IPS DF 19.7 (cell line): ENCODE results near the gene TTC33.
"Not testable (repeated sequence)": the region's sequence is repeated elsewhere in the genome, so short reads cannot be mapped to it uniquely, and the experiment has no call there.

Experiments used
- DNase-seq: peaks from one replicate; pipeline ENCODE4 v3.0.0-alpha.2; 2013; ENCODE audit warnings: low read depth, low spot score

TTC33 gene

GRCh38 chr5:40572391-40572790 is 183.4 kb downstream of the TTC33 start:
- no peak for DNase-seq

GRCh38 chr5:40571729-40572128 is 184.0 kb downstream of the TTC33 start:
- no peak for DNase-seq

GRCh38 chr5:40570408-40571129 is 185.2 kb downstream of the TTC33 start:
- no peak for DNase-seq

GRCh38 chr5:40569546-40570270 is 186.1 kb downstream of the TTC33 start:
- DNase-seq, result no peak

GRCh38 chr5:40568548-40568947 is 187.2 kb downstream of the TTC33 start:
- DNase-seq, result no peak

- DNase-seq, result not testable (repeated sequence)
Observed at GRCh38 chr5:40563173-40563572, 192.6 kb downstream of the TTC33 start.

- DNase-seq, result no peak
Observed at GRCh38 chr5:40560474-40561110, 195.2 kb downstream of the TTC33 start.

- no peak for DNase-seq
Observed at GRCh38 chr5:40559306-40559705, 196.5 kb downstream of the TTC33 start.

- DNase-seq, result no peak
Observed at GRCh38 chr5:40557501-40557900, 198.3 kb downstream of the TTC33 start.

GRCh38 chr5:40556811-40557210 is 198.9 kb downstream of the TTC33 start:
- no peak for DNase-seq

- DNase-seq, result no peak
Observed at GRCh38 chr5:40555886-40556285, 199.9 kb downstream of the TTC33 start.

GRCh38 chr5:40554813-40555212 is 200.9 kb downstream of the TTC33 start:
- no peak for DNase-seq

- DNase-seq, result no peak
Observed at GRCh38 chr5:40554054-40554453, 201.7 kb downstream of the TTC33 start.

GRCh38 chr5:40552981-40553380 is 202.8 kb downstream of the TTC33 start:
- no peak for DNase-seq

- no peak for DNase-seq
Observed at GRCh38 chr5:40551496-40552491, 204.0 kb downstream of the TTC33 start.

- no peak for DNase-seq
Observed at GRCh38 chr5:40550481-40550880, 205.3 kb downstream of the TTC33 start.

- no peak for DNase-seq
Observed at GRCh38 chr5:40549616-40550015, 206.1 kb downstream of the TTC33 start.

- no peak for DNase-seq
Observed at GRCh38 chr5:40547994-40548575, 207.7 kb downstream of the TTC33 start.

- DNase-seq, result no peak
Observed at GRCh38 chr5:40547557-40547956, 208.2 kb downstream of the TTC33 start.

- no peak for DNase-seq
Observed at GRCh38 chr5:40540301-40540700, 215.5 kb downstream of the TTC33 start.

GRCh38 chr5:40524677-40525076 is 231.1 kb downstream of the TTC33 start:
- no peak for DNase-seq
